Measurements from ENCODE around the gene KIRREL3.

The KIRREL3 gene

GRCh38 chr11:126450806-126451205 lies 549.8 kb downstream of the KIRREL3 start:
- peaks cover 0 to 18% (median 5%) of the 10 kb centered on the region in 5 donors for H3K27me3 ChIP-seq (ENCODE audit: control insufficient read depth in 5 of 5, insufficient read depth in 4 of 5, low read length in 5 of 5)
- no peak overlapping the region for H3K4me3 ChIP-seq (ENCODE audit: low read depth in 1 of 5, low read length in 5 of 5)
- H3K9ac ChIP-seq (ENCODE audit: low read length in 5 of 5): no peak overlapping the region
- H3K4me1 ChIP-seq (ENCODE audit: control insufficient read depth in 5 of 5, insufficient read depth in 5 of 5, low read length in 5 of 5): no peaks in the 10 kb centered on the region
- H3K9me3 ChIP-seq (ENCODE audit: control insufficient read depth in 5 of 5, low read length in 5 of 5): peaks cover 0 to 10% (median 0%) of the 10 kb centered on the region in 5 donors
- H3K27ac ChIP-seq (ENCODE audit: low read depth, low read length): no peak overlapping the region
- no peaks in the 10 kb centered on the region for H3K36me3 ChIP-seq (ENCODE audit: control insufficient read depth in 5 of 5, insufficient read depth in 5 of 5, low read length in 5 of 5)

- H3K27me3 ChIP-seq (ENCODE audit: control insufficient read depth in 5 of 5, insufficient read depth in 4 of 5, low read length in 5 of 5): peaks cover 0 to 18% (median 5%) of the 10 kb centered on the region in 5 donors
- H3K9ac ChIP-seq (ENCODE audit: low read length in 5 of 5): no peak overlapping the region
- no peak overlapping the region for H3K4me3 ChIP-seq (ENCODE audit: low read depth in 1 of 5, low read length in 5 of 5)
Measured at GRCh38 chr11:126450198-126450597, 550.4 kb downstream of the KIRREL3 start.

GRCh38 chr11:126446581-126446980 lies 554.0 kb downstream of the KIRREL3 start:
- no peak overlapping the region for H3K27ac ChIP-seq (ENCODE audit: low read depth, low read length)
- H3K4me1 ChIP-seq (ENCODE audit: control insufficient read depth in 5 of 5, insufficient read depth in 5 of 5, low read length in 5 of 5): peaks cover 0 to 6% (median 0%) of the 10 kb centered on the region in 5 donors
- H3K4me3 ChIP-seq (ENCODE audit: low read depth in 1 of 5, low read length in 5 of 5): no peak overlapping the region
- H3K9me3 ChIP-seq (ENCODE audit: control insufficient read depth in 5 of 5, low read length in 5 of 5): peaks cover 0 to 10% (median 0%) of the 10 kb centered on the region in 5 donors
- no peak overlapping the region for H3K9ac ChIP-seq (ENCODE audit: low read length in 5 of 5)
- H3K27me3 ChIP-seq (ENCODE audit: control insufficient read depth in 5 of 5, insufficient read depth in 4 of 5, low read length in 5 of 5): peaks cover 0 to 4% (median 0%) of the 10 kb centered on the region in 5 donors
- H3K36me3 ChIP-seq (ENCODE audit: control insufficient read depth in 5 of 5, insufficient read depth in 5 of 5, low read length in 5 of 5): no peaks in the 10 kb centered on the region

More at GRCh38 chr11:126450198-126450597, 550.4 kb downstream of the KIRREL3 start:
- Histone ChIP-seq H3K27ac (ENCODE audit: low read depth, low read length) (no peak overlapping the region), H3K9me3 (ENCODE audit: control insufficient read depth in 5 of 5, low read length in 5 of 5) (peaks cover 0 to 10% (median 0%) of the 10 kb centered on the region in 5 donors), H3K36me3 (ENCODE audit: control insufficient read depth in 5 of 5, insufficient read depth in 5 of 5, low read length in 5 of 5) (no peaks in the 10 kb centered on the region), H3K4me1 (ENCODE audit: control insufficient read depth in 5 of 5, insufficient read depth in 5 of 5, low read length in 5 of 5) (no peaks in the 10 kb centered on the region)

GRCh38 chr11:126444072-126444471 lies 556.5 kb downstream of the KIRREL3 start:
- Histone ChIP-seq H3K36me3 (ENCODE audit: control insufficient read depth in 5 of 5, insufficient read depth in 5 of 5, low read length in 5 of 5) (no peaks in the 10 kb centered on the region), H3K9ac (ENCODE audit: low read length in 5 of 5) (no peak overlapping the region), H3K4me3 (ENCODE audit: low read depth in 1 of 5, low read length in 5 of 5) (no peak overlapping the region), H3K9me3 (ENCODE audit: control insufficient read depth in 5 of 5, low read length in 5 of 5) (no peaks in the 10 kb centered on the region), H3K27me3 (ENCODE audit: control insufficient read depth in 5 of 5, insufficient read depth in 4 of 5, low read length in 5 of 5) (peaks cover 0 to 5% (median 3%) of the 10 kb centered on the region in 5 donors), H3K27ac (ENCODE audit: low read depth, low read length) (no peak overlapping the region), H3K4me1 (ENCODE audit: control insufficient read depth in 5 of 5, insufficient read depth in 5 of 5, low read length in 5 of 5) (peaks cover 2 to 12% (median 5%) of the 10 kb centered on the region in 5 donors)

- Histone ChIP-seq H3K36me3 (ENCODE audit: control insufficient read depth in 5 of 5, insufficient read depth in 5 of 5, low read length in 5 of 5) (no peaks in the 10 kb centered on the region), H3K27me3 (ENCODE audit: control insufficient read depth in 5 of 5, insufficient read depth in 4 of 5, low read length in 5 of 5) (peaks cover 0 to 5% (median 3%) of the 10 kb centered on the region in 5 donors)
Measured at GRCh38 chr11:126443120-126443519, 557.5 kb downstream of the KIRREL3 start.

GRCh38 chr11:126440792-126441514 lies 559.6 kb downstream of the KIRREL3 start:
- H3K27me3 ChIP-seq (ENCODE audit: control insufficient read depth in 5 of 5, insufficient read depth in 4 of 5, low read length in 5 of 5): peaks cover 0 to 5% (median 3%) of the 10 kb centered on the region in 5 donors
- peaks cover 2 to 12% (median 5%) of the 10 kb centered on the region in 5 donors for H3K4me1 ChIP-seq (ENCODE audit: control insufficient read depth in 5 of 5, insufficient read depth in 5 of 5, low read length in 5 of 5)
- H3K4me3 ChIP-seq (ENCODE audit: low read depth in 1 of 5, low read length in 5 of 5): no peak overlapping the region
- H3K27ac ChIP-seq (ENCODE audit: low read depth, low read length): no peak overlapping the region
- peaks cover 0 to 7% (median 0%) of the 10 kb centered on the region in 5 donors for H3K36me3 ChIP-seq (ENCODE audit: control insufficient read depth in 5 of 5, insufficient read depth in 5 of 5, low read length in 5 of 5)
- H3K9me3 ChIP-seq (ENCODE audit: control insufficient read depth in 5 of 5, low read length in 5 of 5): no peaks in the 10 kb centered on the region
- H3K9ac ChIP-seq (ENCODE audit: low read length in 5 of 5): no peak overlapping the region

More at GRCh38 chr11:126443120-126443519, 557.5 kb downstream of the KIRREL3 start:
- H3K9me3 ChIP-seq (ENCODE audit: control insufficient read depth in 5 of 5, low read length in 5 of 5): no peaks in the 10 kb centered on the region
- no peak overlapping the region for H3K9ac ChIP-seq (ENCODE audit: low read length in 5 of 5)
- peaks cover 2 to 12% (median 5%) of the 10 kb centered on the region in 5 donors for H3K4me1 ChIP-seq (ENCODE audit: control insufficient read depth in 5 of 5, insufficient read depth in 5 of 5, low read length in 5 of 5)
- H3K27ac ChIP-seq (ENCODE audit: low read depth, low read length): no peak overlapping the region
- no peak overlapping the region for H3K4me3 ChIP-seq (ENCODE audit: low read depth in 1 of 5, low read length in 5 of 5)

- H3K27ac ChIP-seq (ENCODE audit: low read depth, low read length): no peak overlapping the region
- peaks cover 2 to 14% (median 5%) of the 10 kb centered on the region in 5 donors for H3K4me1 ChIP-seq (ENCODE audit: control insufficient read depth in 5 of 5, insufficient read depth in 5 of 5, low read length in 5 of 5)
- no peaks in the 10 kb centered on the region for H3K9me3 ChIP-seq (ENCODE audit: control insufficient read depth in 5 of 5, low read length in 5 of 5)
- H3K27me3 ChIP-seq (ENCODE audit: control insufficient read depth in 5 of 5, insufficient read depth in 4 of 5, low read length in 5 of 5): peaks cover 0 to 5% (median 3%) of the 10 kb centered on the region in 5 donors
- no peak overlapping the region for H3K4me3 ChIP-seq (ENCODE audit: low read depth in 1 of 5, low read length in 5 of 5)
- peaks cover 0 to 7% (median 0%) of the 10 kb centered on the region in 5 donors for H3K36me3 ChIP-seq (ENCODE audit: control insufficient read depth in 5 of 5, insufficient read depth in 5 of 5, low read length in 5 of 5)
- no peak overlapping the region for H3K9ac ChIP-seq (ENCODE audit: low read length in 5 of 5)
Measured at GRCh38 chr11:126440276-126440675, 560.3 kb downstream of the KIRREL3 start.

GRCh38 chr11:126438691-126439090 lies 561.9 kb downstream of the KIRREL3 start:
- peaks cover 0 to 7% (median 0%) of the 10 kb centered on the region in 5 donors for H3K36me3 ChIP-seq (ENCODE audit: control insufficient read depth in 5 of 5, insufficient read depth in 5 of 5, low read length in 5 of 5)
- H3K4me1 ChIP-seq (ENCODE audit: control insufficient read depth in 5 of 5, insufficient read depth in 5 of 5, low read length in 5 of 5): peaks cover 2 to 24% (median 5%) of the 10 kb centered on the region in 5 donors
- peaks cover 0 to 10% (median 3%) of the 10 kb centered on the region in 5 donors for H3K27me3 ChIP-seq (ENCODE audit: control insufficient read depth in 5 of 5, insufficient read depth in 4 of 5, low read length in 5 of 5)
- H3K9ac ChIP-seq (ENCODE audit: low read length in 5 of 5): no peak overlapping the region
- H3K27ac ChIP-seq (ENCODE audit: low read depth, low read length): no peak overlapping the region
- no peak overlapping the region for H3K4me3 ChIP-seq (ENCODE audit: low read depth in 1 of 5, low read length in 5 of 5)
- H3K9me3 ChIP-seq (ENCODE audit: control insufficient read depth in 5 of 5, low read length in 5 of 5): no peaks in the 10 kb centered on the region

GRCh38 chr11:126438272-126438671 lies 562.3 kb downstream of the KIRREL3 start:
- no peaks in the 10 kb centered on the region for H3K9me3 ChIP-seq (ENCODE audit: control insufficient read depth in 5 of 5, low read length in 5 of 5)
- H3K27me3 ChIP-seq (ENCODE audit: control insufficient read depth in 5 of 5, insufficient read depth in 4 of 5, low read length in 5 of 5): peaks cover 0 to 10% (median 3%) of the 10 kb centered on the region in 5 donors
- H3K27ac ChIP-seq (ENCODE audit: low read depth, low read length): no peak overlapping the region
- peaks cover 2 to 26% (median 5%) of the 10 kb centered on the region in 5 donors for H3K4me1 ChIP-seq (ENCODE audit: control insufficient read depth in 5 of 5, insufficient read depth in 5 of 5, low read length in 5 of 5)
- H3K9ac ChIP-seq (ENCODE audit: low read length in 5 of 5): no peak overlapping the region
- peaks cover 0 to 7% (median 0%) of the 10 kb centered on the region in 5 donors for H3K36me3 ChIP-seq (ENCODE audit: control insufficient read depth in 5 of 5, insufficient read depth in 5 of 5, low read length in 5 of 5)
- H3K4me3 ChIP-seq (ENCODE audit: low read depth in 1 of 5, low read length in 5 of 5): no peak overlapping the region

- peaks cover 2 to 26% (median 5%) of the 10 kb centered on the region in 5 donors for H3K4me1 ChIP-seq (ENCODE audit: control insufficient read depth in 5 of 5, insufficient read depth in 5 of 5, low read length in 5 of 5)
- H3K4me3 ChIP-seq (ENCODE audit: low read depth in 1 of 5, low read length in 5 of 5): no peak overlapping the region
- H3K27ac ChIP-seq (ENCODE audit: low read depth, low read length): no peak overlapping the region
- peaks cover 0 to 7% (median 0%) of the 10 kb centered on the region in 5 donors for H3K36me3 ChIP-seq (ENCODE audit: control insufficient read depth in 5 of 5, insufficient read depth in 5 of 5, low read length in 5 of 5)
- H3K27me3 ChIP-seq (ENCODE audit: control insufficient read depth in 5 of 5, insufficient read depth in 4 of 5, low read length in 5 of 5): peaks cover 0 to 10% (median 2%) of the 10 kb centered on the region in 5 donors
- H3K9me3 ChIP-seq (ENCODE audit: control insufficient read depth in 5 of 5, low read length in 5 of 5): no peaks in the 10 kb centered on the region
- no peak overlapping the region for H3K9ac ChIP-seq (ENCODE audit: low read length in 5 of 5)
Measured at GRCh38 chr11:126437731-126438130, 562.8 kb downstream of the KIRREL3 start.

Data from subcutaneous abdominal adipose tissue (tissue), 5 donors.